ENCODE measurements around the gene SGIP1. TPM values are rescaled to one million over a fixed set of nuclear protein-coding genes. Genes with fewer than 3 reads are reported as not detected.

The SGIP1 gene
- total and polyA plus RNA-seq, 2 donors (not counting 3 experiments of a cell fraction or from before 2014, with no cell fraction given) = 30.9 to 68.9 TPM

DNA sequence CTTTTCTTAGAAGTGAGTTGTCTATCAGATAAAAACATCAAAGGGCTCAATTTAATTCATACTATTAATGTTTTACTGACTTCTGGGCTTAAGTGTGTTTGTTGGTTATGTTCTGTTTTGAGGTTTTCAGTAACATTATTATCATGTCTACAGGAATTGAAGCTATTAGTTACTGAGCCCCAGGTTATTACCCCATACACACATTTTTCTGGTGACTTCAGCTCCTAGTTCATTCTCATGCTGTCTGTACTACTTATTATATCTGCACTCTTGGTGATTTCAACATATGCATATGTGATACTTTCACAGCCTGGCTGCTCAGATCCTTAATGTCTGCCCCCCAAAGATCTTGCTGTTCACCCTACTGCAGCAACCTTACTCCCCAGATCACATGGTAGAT, 27.0 kb upstream of the SGIP1 start:
- TF ChIP-seq GATA2 (IDR thresholded peaks at IDR 0.05; ENCODE audit: insufficient read depth, insufficient read length, low read depth, low read length) = no peak
- TF ChIP-seq FOS (IDR thresholded peaks at IDR 0.05; ENCODE audit: borderline replicate concordance, insufficient read depth, low read length) = no peak
- no peaks in the 10 kb centered on the region for H4K20me1 ChIP-seq (replicated peaks; ENCODE audit: control insufficient read depth, extremely low read depth, insufficient read depth, low read length)
- no peaks in the 10 kb centered on the region for H3K79me2 ChIP-seq (ENCODE audit: control insufficient read depth, insufficient read depth, low read length)
- H3K9ac ChIP-seq (replicated peaks; ENCODE audit: extremely low read depth, insufficient read depth, low read length) = no peak overlapping the region
- dilution Hi-C loops (cut with MboI; ENCODE audit: extremely low pct_ligation_motif_present, low sequenced_read_pairs) = no loop called here
- no peak overlapping the region for H2AFZ ChIP-seq (ENCODE audit: low read depth, low read length)
- intact Hi-C loops (cut with micrococcal nuclease) = loop anchor here (1.0 kb wide), 3 partner anchors 20 to 57 kb away; no protein-coding TSS in a partner anchor
- no peaks in the 10 kb centered on the region for H3K9me3 ChIP-seq (replicated peaks; ENCODE audit: control insufficient read depth, insufficient read depth, low read length)
- no peak overlapping the region for H3K4me2 ChIP-seq (ENCODE audit: insufficient read depth, low read length)
- FAIRE-seq (no peak), DNase-seq (ENCODE audit: low read depth, low spot score) (no peak)
- peaks cover 5% of the 10 kb centered on the region for H3K4me1 ChIP-seq (ENCODE audit: control insufficient read depth, extremely low read depth, insufficient read depth, low read length)
- no peak overlapping the region for H3K4me3 ChIP-seq (replicated peaks in 1 of 3; ENCODE audit: insufficient read depth in 1 of 3, low read depth in 1 of 3, low read length in 3 of 3)
- ChIA-PET CTCF (interaction anchor here (0.8 to 5.0 kb wide), 11 partner anchors 14 to 255 kb away, joined by 3 to 102 read pairs (median 5); partner anchors contain the start of genes DYNLT5 and SGIP1), POLR2A (no interaction called here)
- H3K36me3 ChIP-seq (ENCODE audit: control insufficient read depth in 2 of 2, extremely low read depth in 1 of 2, insufficient read depth in 2 of 2, low read length in 2 of 2) = no peaks in the 10 kb centered on the region
- no peaks in the 10 kb centered on the region for H3K9me1 ChIP-seq (replicated peaks; ENCODE audit: control insufficient read depth, extremely low read depth, insufficient read depth, low read length)
- no peaks in the 10 kb centered on the region for H3K27me3 ChIP-seq (ENCODE audit: control insufficient read depth in 2 of 2, insufficient read depth in 2 of 2, low read length in 2 of 2)
- no peak overlapping the region for H3K27ac ChIP-seq (ENCODE audit: insufficient read depth, low read depth, low read length)
- no TSS peak for BruUV-seq (replicated peaks)

DNA sequence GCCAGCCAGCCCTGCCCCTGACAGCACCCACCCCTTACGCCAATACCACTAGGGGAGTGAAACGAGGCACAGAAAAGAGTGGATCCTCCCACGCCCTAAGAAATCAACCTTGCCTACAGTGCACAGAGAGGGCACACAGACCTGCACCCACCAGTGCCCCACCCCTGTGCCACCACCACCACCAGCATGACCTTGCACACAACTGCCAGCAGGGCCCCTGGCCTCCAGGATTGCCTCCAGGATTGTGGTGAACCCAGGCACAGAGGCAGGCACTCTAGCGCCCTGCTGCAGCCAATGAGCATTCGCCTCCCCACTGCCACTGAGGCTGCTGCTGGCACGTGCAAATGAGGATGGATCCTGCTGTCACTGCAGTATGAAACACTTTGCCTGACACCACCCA, 23.5 kb upstream of the SGIP1 start:
- TF ChIP-seq POLR2AphosphoS5 (IDR thresholded peaks at IDR 0.05; ENCODE audit: insufficient read depth, low read depth, low read length) (no peak), MYC (IDR thresholded peaks at IDR 0.05; ENCODE audit: low read depth, low read length) (no peak), JUN (IDR thresholded peaks at IDR 0.05; ENCODE audit: borderline replicate concordance, insufficient read depth, insufficient read length, low read depth) (no peak), GATA2 (IDR thresholded peaks at IDR 0.05; ENCODE audit: insufficient read depth, insufficient read length, low read depth, low read length) (no peak), FOS (IDR thresholded peaks at IDR 0.05; ENCODE audit: borderline replicate concordance, insufficient read depth, low read length) (no peak)
- TF ChIP-seq, protein P1, sequence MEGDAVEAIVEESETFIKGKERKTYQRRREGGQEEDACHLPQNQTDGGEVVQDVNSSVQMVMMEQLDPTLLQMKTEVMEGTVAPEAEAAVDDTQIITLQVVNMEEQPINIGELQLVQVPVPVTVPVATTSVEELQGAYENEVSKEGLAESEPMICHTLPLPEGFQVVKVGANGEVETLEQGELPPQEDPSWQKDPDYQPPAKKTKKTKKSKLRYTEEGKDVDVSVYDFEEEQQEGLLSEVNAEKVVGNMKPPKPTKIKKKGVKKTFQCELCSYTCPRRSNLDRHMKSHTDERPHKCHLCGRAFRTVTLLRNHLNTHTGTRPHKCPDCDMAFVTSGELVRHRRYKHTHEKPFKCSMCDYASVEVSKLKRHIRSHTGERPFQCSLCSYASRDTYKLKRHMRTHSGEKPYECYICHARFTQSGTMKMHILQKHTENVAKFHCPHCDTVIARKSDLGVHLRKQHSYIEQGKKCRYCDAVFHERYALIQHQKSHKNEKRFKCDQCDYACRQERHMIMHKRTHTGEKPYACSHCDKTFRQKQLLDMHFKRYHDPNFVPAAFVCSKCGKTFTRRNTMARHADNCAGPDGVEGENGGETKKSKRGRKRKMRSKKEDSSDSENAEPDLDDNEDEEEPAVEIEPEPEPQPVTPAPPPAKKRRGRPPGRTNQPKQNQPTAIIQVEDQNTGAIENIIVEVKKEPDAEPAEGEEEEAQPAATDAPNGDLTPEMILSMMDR (IDR thresholded peaks at IDR 0.05; ENCODE audit: extremely low read depth in 1 of 2, insufficient read depth in 1 of 2, low read depth in 1 of 2, low read length in 2 of 2) = no peak
- TF ChIP-seq, protein P2, sequence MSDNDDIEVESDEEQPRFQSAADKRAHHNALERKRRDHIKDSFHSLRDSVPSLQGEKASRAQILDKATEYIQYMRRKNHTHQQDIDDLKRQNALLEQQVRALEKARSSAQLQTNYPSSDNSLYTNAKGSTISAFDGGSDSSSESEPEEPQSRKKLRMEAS (IDR thresholded peaks at IDR 0.05; ENCODE audit: insufficient read depth, insufficient read length) = no peak
- no peaks in the 10 kb centered on the region for H3K9me1 ChIP-seq (replicated peaks; ENCODE audit: control insufficient read depth, extremely low read depth, insufficient read depth, low read length)
- dilution Hi-C loops (cut with MboI; ENCODE audit: extremely low pct_ligation_motif_present, low sequenced_read_pairs) (no loop called here), intact Hi-C loops (cut with micrococcal nuclease) (no loop called here)
- H3K36me3 ChIP-seq (ENCODE audit: control insufficient read depth in 2 of 2, extremely low read depth in 1 of 2, insufficient read depth in 2 of 2, low read length in 2 of 2) = no peaks in the 10 kb centered on the region
- no peak for DNase-seq (ENCODE audit: low read depth, low spot score)
- H3K4me1 ChIP-seq (ENCODE audit: control insufficient read depth, extremely low read depth, insufficient read depth, low read length) = no peaks in the 10 kb centered on the region
- H3K79me2 ChIP-seq (ENCODE audit: control insufficient read depth, insufficient read depth, low read length) = no peaks in the 10 kb centered on the region
- no TSS peak for BruUV-seq (replicated peaks)
- H3K4me2 ChIP-seq (ENCODE audit: insufficient read depth, low read length) = no peak overlapping the region
- no peak overlapping the region for H3K27ac ChIP-seq (ENCODE audit: insufficient read depth, low read depth, low read length)
- no peak overlapping the region for H3K4me3 ChIP-seq (replicated peaks in 1 of 3; ENCODE audit: insufficient read depth in 1 of 3, low read depth in 1 of 3, low read length in 3 of 3)
- no peak overlapping the region for H2AFZ ChIP-seq (ENCODE audit: low read depth, low read length)
- no peaks in the 10 kb centered on the region for H3K27me3 ChIP-seq (ENCODE audit: control insufficient read depth in 2 of 2, insufficient read depth in 2 of 2, low read length in 2 of 2)
- H3K9me3 ChIP-seq (replicated peaks; ENCODE audit: control insufficient read depth, insufficient read depth, low read length) = no peaks in the 10 kb centered on the region
- no peaks in the 10 kb centered on the region for H4K20me1 ChIP-seq (replicated peaks; ENCODE audit: control insufficient read depth, extremely low read depth, insufficient read depth, low read length)
- no peak for FAIRE-seq
- CTCF ChIA-PET = no interaction called here
- no peak overlapping the region for H3K9ac ChIP-seq (replicated peaks; ENCODE audit: extremely low read depth, insufficient read depth, low read length)
- POLR2A ChIA-PET = no interaction called here
